Body of pancreas (tissue), 4 donors: ENCODE data around the gene TMEM164. TPM values are rescaled to one million over a fixed set of nuclear protein-coding genes. Genes with fewer than 3 reads are reported as not detected.

Experiments used
- ATAC-seq: fragments of 150-250 bp; one replicate; pipeline ENCODE4 v1.9.1; 2016
- DNase-seq, 4 donors: peaks; one replicate each; pipeline ENCODE4 v3.0.0-alpha.2; 2019
- H3K27ac ChIP-seq, 4 donors: fragments of 200-600 bp; sonication (generic); 1 replicate in 3 of 4; 2 replicates in 1 of 4; pipeline versions ENCODE4 v1.5.1 to v1.6.1; 2016 to 2019; ENCODE audit warnings: mild to moderate bottlenecking in 1 of 4, mixed read lengths in 1 of 4, moderate library complexity in 1 of 4
- H3K27me3 ChIP-seq, 2 donors: fragments of 200-600 bp; sonication (generic); one replicate each; pipeline ENCODE4 v1.6.0; 2016; ENCODE audit warnings: mild to moderate bottlenecking in 1 of 2
- H3K36me3 ChIP-seq, 2 donors: fragments of 200-600 bp; sonication (generic); replicated peaks in 1 of 2; 2 replicates each; pipeline ENCODE4 v1.5.1; 2016; ENCODE audit warnings: low read depth in 2 of 2; ENCODE audit not compliant: insufficient read depth in 1 of 2
- H3K4me1 ChIP-seq: fragments of 200-600 bp; sonication (generic); one replicate; pipeline ENCODE4 v1.6.0; 2016
- H3K4me3 ChIP-seq, 2 donors: fragments of 200-600 bp; sonication (generic); 1 replicate in 1 of 2; 2 replicates in 1 of 2; pipeline ENCODE4 v1.5.1; 2016 to 2019
- H3K9me3 ChIP-seq, 3 donors: fragments of 200-600 bp; sonication (generic); 1 replicate in 2 of 3; 2 replicates in 1 of 3; pipeline ENCODE4 v1.5.1; 2016
- POLR2A ChIP-seq, 3 donors: fragments of 450-650 bp; IDR thresholded peaks; one replicate each; pipeline ENCODE4 v1.6.1; 2016; ENCODE audit warnings: antibody characterized with exemption in 3 of 3, mild to moderate bottlenecking in 2 of 3
- WGBS, 2 donors: methylation state at CpG; one replicate each; pipeline ENCODE4 v1.1.5; 2017; 5-methylcytosine and 5-hydroxymethylcytosine counted together
- intact Hi-C: fragments of 100-400 bp; cut with DNase I; formaldehyde crosslinking; loops from one replicate; pipeline ENCODE4 v1.15.1; 2023
- total RNA-seq, 2 donors: library from RNA; depleted of rRNA; stranded (reverse); fragments of >200 nt; gene quantifications; one replicate each; pipeline ENCODE4 v1.1.0, GENCODE V29; 2016
- TF ChIP-seq, protein P1 (sequence below), 7 experiments: fragments of 450-650 bp in 4 of 7; fragments of 200-600 bp in 3 of 7; sonication (generic) in 3 of 7; IDR thresholded peaks; one replicate each; pipeline ENCODE4 v1.5.1; 2016 to 2019; ENCODE audit warnings: antibody characterized with exemption in 7 of 7

The TMEM164 gene
- total RNA-seq, 2 donors from 2014 or later: 16.1 to 334 TPM

DNA sequence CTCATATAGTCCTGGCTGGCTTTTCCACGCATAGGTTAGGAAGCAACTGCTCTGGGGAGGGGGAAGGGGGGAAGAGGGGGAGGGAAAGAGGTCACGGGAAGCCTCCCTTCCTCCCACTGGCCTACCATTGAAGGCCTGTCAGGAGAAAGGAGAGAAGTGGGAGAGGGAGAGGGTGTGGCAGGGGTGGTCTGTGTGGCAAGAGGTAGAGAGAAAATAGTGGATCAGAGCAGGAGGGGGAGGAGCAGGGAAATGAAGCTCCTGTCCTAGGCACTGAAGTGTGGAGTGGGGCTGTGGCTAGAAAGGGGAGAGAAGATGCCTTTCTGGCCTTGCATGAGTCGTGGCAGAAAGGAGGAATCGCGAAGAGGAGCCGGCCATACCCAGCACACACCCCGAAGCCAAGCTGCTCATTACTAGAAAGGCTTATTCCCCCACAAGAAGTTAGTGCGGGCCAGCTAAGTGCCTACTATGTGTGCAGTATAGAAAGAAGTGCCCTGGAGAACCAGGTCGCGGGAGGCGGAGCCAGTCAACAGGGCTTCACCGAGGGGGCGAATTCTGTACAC is 1.1 kb upstream of the TMEM164 start:
- H3K4me1 ChIP-seq: peaks cover 43% of the 10 kb centered on the region
- WGBS, 2 donors: 9 to 12% methylated on average over 11 of the region's 13 CpGs
- intact Hi-C loops: no loop called here
- no peaks in the 10 kb centered on the region for H3K27me3 ChIP-seq
- H3K36me3 ChIP-seq: no peaks in the 10 kb centered on the region
- peak overlapping the region; percentile 84 to 93 (median 90) for H3K27ac ChIP-seq
- ATAC-seq (no peak), DNase-seq (no peak)
- TF ChIP-seq, protein P1, sequence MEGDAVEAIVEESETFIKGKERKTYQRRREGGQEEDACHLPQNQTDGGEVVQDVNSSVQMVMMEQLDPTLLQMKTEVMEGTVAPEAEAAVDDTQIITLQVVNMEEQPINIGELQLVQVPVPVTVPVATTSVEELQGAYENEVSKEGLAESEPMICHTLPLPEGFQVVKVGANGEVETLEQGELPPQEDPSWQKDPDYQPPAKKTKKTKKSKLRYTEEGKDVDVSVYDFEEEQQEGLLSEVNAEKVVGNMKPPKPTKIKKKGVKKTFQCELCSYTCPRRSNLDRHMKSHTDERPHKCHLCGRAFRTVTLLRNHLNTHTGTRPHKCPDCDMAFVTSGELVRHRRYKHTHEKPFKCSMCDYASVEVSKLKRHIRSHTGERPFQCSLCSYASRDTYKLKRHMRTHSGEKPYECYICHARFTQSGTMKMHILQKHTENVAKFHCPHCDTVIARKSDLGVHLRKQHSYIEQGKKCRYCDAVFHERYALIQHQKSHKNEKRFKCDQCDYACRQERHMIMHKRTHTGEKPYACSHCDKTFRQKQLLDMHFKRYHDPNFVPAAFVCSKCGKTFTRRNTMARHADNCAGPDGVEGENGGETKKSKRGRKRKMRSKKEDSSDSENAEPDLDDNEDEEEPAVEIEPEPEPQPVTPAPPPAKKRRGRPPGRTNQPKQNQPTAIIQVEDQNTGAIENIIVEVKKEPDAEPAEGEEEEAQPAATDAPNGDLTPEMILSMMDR (IDR thresholded peaks at IDR 0.05): no peak
- no peak for TF ChIP-seq POLR2A (IDR thresholded peaks at IDR 0.05)
- H3K4me3 ChIP-seq: no peak overlapping the region
- no peaks in the 10 kb centered on the region for H3K9me3 ChIP-seq

DNA sequence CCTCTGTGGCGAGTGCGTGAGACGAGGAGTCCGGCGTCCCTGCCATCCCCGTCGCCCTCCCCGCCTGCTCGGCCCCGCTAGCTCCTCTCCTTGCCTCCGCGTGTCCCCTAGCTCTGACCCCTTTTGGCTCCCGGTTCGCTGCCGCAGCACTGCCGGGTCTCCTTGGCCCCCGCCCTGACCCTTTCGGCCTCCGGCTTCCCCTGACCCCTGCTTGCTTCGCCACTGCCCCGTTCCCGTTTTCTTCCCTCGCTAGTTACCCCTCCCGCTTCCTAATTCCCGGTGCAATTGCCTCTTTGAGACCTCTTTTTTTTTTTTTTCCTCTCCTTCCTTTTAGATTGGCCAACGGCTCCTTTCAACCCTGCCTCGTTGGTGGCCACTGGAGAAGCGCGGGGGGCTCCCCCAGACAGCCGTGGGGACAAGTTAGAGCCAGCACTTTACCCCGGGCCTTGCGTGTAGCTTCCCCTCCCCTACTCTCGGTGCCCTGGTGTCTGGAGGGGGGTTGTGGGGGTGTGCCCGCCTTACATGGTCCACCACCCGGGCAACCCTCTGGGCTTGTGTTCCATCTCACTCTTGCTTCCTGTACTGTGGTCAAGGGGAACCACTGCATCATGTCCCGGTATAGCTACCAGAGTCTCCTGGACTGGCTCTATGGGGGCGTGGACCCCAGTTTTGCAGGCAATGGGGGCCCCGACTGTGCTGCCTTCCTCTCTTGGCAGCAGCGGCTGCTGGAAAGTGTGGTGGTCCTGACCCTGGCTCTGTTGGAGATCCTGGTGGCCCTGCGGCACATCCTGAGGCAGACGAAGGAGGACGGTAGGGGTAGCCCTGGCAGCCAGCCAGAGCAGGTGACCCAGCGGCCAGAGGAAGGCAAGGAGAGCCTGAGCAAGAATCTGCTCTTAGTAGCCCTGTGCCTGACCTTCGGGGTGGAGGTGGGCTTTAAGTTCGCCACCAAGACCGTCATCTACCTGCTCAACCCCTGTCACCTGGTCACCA is 548 bp downstream of the TMEM164 start:
- Histone ChIP-seq H3K4me3 (peak overlapping the region; percentile 36 to 37), H3K36me3 (no peaks in the 10 kb centered on the region), H3K27ac (peak overlapping the region; percentile 84 to 93 (median 90)), H3K27me3 (no peaks in the 10 kb centered on the region), H3K4me1 (peaks cover 44% of the 10 kb centered on the region), H3K9me3 (no peaks in the 10 kb centered on the region)
- intact Hi-C loops: no loop called here
- no peak for ATAC-seq
- DNase-seq: peak; percentile 9 to 46 (median 34)
- 0 to 2% methylated on average over 20 to 31 of the region's 46 CpGs for WGBS, 2 donors
- TF ChIP-seq, protein P1 (IDR thresholded peaks at IDR 0.05): no peak
- TF ChIP-seq POLR2A (IDR thresholded peaks at IDR 0.05): no peak

DNA sequence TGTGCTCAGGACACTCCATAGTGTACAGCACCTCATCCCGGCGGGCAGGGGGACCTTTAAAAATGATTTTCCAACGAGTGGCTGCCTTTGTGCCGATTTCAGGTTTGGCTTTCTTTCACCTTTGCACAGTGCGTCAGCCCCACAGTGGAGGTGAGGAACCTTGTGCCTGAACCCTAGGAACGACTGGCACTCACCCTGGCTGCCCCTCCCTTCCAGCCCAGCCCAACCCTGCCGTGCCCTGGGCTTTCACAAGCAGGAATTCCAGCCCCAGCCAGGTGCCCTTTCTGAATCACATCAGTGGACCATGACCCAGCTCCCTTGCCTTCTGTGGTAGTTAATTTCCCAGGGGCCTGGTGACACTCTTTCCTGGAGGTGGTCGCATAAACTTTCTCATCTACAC is 1.3 kb downstream of the TMEM164 start:
- intact Hi-C loops: no loop called here
- H3K4me1 ChIP-seq: peaks cover 44% of the 10 kb centered on the region
- no peaks in the 10 kb centered on the region for H3K36me3 ChIP-seq
- no peak overlapping the region for H3K4me3 ChIP-seq
- H3K9me3 ChIP-seq: no peaks in the 10 kb centered on the region
- peak; percentile 25 for ATAC-seq
- peak in 1 of 3 donors; percentile 12 for TF ChIP-seq POLR2A (IDR thresholded peaks at IDR 0.05)
- TF ChIP-seq, protein P1 (IDR thresholded peaks at IDR 0.05): no peak
- H3K27ac ChIP-seq: peak overlapping the region in 3 of 4 donors; percentile 84 to 93 (median 92)
- DNase-seq: peak; percentile 53 to 73 (median 64)
- WGBS, 2 donors: 0 to 7% methylated on average over 1 to 3 of the region's 8 CpGs
- H3K27me3 ChIP-seq: no peaks in the 10 kb centered on the region

DNA sequence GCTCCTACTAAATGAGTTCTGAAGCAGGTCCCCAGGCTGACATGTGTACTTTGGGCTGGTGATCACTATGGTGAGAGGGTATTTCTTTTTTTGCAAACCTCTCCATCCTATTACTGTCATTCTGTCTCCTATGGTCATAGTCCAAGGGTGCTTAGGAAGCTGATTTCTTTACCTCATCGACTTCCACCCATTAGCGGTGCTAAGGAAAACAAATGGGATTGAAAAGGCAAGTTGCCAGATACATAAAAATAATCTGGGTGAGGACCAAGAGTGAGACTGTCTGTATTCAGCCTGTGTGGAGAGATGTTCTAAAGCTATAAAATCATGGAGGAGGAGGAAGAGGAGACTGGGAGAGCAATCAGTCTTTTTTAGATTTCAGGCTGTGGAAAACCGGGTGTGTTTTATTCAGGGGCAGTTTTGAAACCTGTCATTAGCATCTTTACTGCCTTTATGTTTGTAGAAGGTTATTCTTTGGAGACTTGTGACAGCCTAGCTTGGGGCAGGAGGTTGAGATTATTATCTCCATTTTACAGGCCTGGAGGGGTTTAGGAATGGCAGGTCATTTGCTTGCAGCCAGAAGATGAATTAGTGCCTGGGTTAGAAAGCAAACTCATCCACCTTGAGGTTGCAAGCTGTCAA is 1.9 kb downstream of the TMEM164 start:
- Histone ChIP-seq H3K4me1 (peaks cover 44% of the 10 kb centered on the region), H3K27ac (peak overlapping the region in 1 of 4 donors; percentile 84), H3K27me3 (no peaks in the 10 kb centered on the region), H3K4me3 (no peak overlapping the region), H3K36me3 (no peaks in the 10 kb centered on the region), H3K9me3 (no peaks in the 10 kb centered on the region)
- 9 to 18% methylated on average over 3 of the region's 3 CpGs for WGBS, 2 donors
- TF ChIP-seq, protein P1 (IDR thresholded peaks at IDR 0.05): no peak
- TF ChIP-seq POLR2A (IDR thresholded peaks at IDR 0.05): no peak
- DNase-seq (no peak), ATAC-seq (no peak)
- intact Hi-C loops: no loop called here
